Thoracic aorta (tissue), 2 donors: ENCODE measurements around the gene CLMN. TPM values are rescaled to one million over a fixed set of nuclear protein-coding genes. Genes with fewer than 3 reads are reported as not detected.

Experiments
- ATAC-seq: fragments of 150-250 bp; one replicate; pipeline ENCODE4 v1.8.0; 2017; ENCODE audit warnings: low read depth; ENCODE audit not compliant: insufficient number of reproducible peaks, low FRiP score
- DNase-seq: peaks from one replicate; pipeline ENCODE4 v3.0.0-alpha.2; 2020; ENCODE audit warnings: low spot score
- H3K27ac ChIP-seq, 2 donors: fragments of 200-600 bp; sonication (generic); 1 replicate in 1 of 2; 2 replicates in 1 of 2; pipeline ENCODE4 v1.5.1; 2016; ENCODE audit warnings: mild to moderate bottlenecking in 2 of 2, moderate library complexity in 2 of 2
- H3K27me3 ChIP-seq: fragments of 200-600 bp; sonication (generic); replicated peaks from 2 replicates; pipeline ENCODE4 v1.6.0; 2016; ENCODE audit warnings: mild to moderate bottlenecking; ENCODE audit not compliant: insufficient read depth
- H3K36me3 ChIP-seq: fragments of 200-600 bp; sonication (generic); one replicate; pipeline ENCODE4 v1.5.1; 2016
- H3K4me1 ChIP-seq, 2 donors: fragments of 200-600 bp; sonication (generic); 1 replicate in 1 of 2; 2 replicates in 1 of 2; pipeline versions ENCODE4 v1.5.1 to v1.6.0; 2016; ENCODE audit warnings: low read depth in 2 of 2, mild to moderate bottlenecking in 1 of 2; ENCODE audit not compliant: control insufficient read depth in 1 of 2
- H3K4me3 ChIP-seq: fragments of 200-600 bp; sonication (generic); 2 replicates; pipeline ENCODE4 v1.5.1; 2016; ENCODE audit warnings: mild to moderate bottlenecking
- H3K9me3 ChIP-seq: fragments of 200-600 bp; sonication (generic); 2 replicates; pipeline ENCODE4 v1.5.1; 2016
- total RNA-seq, 2 donors: library from RNA; depleted of rRNA; stranded (reverse); fragments of >200 nt; gene quantifications; one replicate each; pipeline versions ENCODE4 v1.1.0 to v1.2.3, GENCODE V29; 2016
- TF ChIP-seq, protein P1 (sequence below): fragments of 200-600 bp; sonication (generic); IDR thresholded peaks from one replicate; pipeline ENCODE4 v1.5.1; 2019; ENCODE audit warnings: antibody characterized with exemption

The CLMN gene
- total RNA-seq, 2 donors from 2014 or later: 7.3 to 10.4 TPM

DNA sequence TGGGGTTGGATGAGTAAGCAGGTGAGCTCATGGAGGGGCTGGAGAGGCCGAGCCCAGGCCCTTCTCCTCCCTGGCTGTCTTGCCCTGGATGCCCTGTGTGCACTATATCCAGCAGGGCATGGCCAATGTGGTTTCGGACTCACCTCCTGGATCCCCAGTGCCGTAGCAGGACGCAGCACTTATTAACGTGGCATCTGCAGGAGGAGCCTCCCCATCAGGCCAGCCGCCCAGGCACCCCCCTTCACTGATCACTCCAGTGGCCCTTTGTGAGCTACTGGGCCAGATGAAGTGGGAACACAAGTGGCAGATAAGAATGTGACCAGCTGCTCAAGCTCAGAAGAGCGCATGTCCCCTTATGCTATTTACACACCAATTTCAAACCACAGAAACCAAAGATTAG, 119.3 kb downstream of the CLMN start:
- no peak for ATAC-seq
- Histone ChIP-seq H3K4me1 (no peaks in the 10 kb centered on the region), H3K36me3 (no peaks in the 10 kb centered on the region), H3K27ac (no peak overlapping the region), H3K9me3 (no peaks in the 10 kb centered on the region), H3K27me3 (no peaks in the 10 kb centered on the region), H3K4me3 (no peak overlapping the region)
- no peak for DNase-seq
- TF ChIP-seq, protein P1, sequence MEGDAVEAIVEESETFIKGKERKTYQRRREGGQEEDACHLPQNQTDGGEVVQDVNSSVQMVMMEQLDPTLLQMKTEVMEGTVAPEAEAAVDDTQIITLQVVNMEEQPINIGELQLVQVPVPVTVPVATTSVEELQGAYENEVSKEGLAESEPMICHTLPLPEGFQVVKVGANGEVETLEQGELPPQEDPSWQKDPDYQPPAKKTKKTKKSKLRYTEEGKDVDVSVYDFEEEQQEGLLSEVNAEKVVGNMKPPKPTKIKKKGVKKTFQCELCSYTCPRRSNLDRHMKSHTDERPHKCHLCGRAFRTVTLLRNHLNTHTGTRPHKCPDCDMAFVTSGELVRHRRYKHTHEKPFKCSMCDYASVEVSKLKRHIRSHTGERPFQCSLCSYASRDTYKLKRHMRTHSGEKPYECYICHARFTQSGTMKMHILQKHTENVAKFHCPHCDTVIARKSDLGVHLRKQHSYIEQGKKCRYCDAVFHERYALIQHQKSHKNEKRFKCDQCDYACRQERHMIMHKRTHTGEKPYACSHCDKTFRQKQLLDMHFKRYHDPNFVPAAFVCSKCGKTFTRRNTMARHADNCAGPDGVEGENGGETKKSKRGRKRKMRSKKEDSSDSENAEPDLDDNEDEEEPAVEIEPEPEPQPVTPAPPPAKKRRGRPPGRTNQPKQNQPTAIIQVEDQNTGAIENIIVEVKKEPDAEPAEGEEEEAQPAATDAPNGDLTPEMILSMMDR: no peak

DNA sequence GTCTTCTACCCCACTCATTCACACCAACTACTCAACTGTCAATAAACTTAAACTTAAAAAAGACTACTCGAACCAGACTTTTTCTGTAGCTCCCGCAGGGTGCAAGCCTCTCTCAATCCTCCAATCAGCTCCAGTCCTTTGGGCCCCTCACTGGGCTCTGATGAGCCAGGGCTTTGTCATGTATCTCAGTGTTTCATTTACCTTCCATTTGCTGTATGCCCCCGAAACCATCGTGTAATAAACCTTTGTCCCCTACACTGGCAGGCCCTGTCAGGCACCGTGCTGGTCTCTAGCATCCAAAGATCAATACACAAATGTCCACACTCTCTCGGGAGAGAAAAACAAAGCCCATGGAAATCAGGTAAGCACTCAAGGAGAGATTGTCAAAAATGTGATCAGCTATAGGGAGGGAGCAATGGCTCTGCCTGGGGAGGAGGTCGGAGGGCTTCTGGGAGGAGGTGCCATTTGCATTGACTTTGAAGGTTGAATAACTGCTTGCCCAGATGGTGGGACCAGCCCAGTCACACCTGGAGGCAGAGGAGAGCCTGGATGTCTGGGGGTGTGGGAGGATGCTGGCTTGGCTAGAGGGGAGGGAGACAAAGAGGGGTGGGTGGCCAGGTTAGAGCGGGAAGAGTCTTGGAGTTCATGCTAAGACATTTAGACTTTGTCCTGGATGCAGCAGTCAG, 120.3 kb downstream of the CLMN start:
- DNase-seq (no peak), ATAC-seq (no peak)
- Histone ChIP-seq H3K27ac (no peak overlapping the region), H3K27me3 (no peaks in the 10 kb centered on the region), H3K9me3 (no peaks in the 10 kb centered on the region), H3K4me1 (no peaks in the 10 kb centered on the region), H3K36me3 (no peaks in the 10 kb centered on the region), H3K4me3 (no peak overlapping the region)
- TF ChIP-seq, protein P1: no peak

DNA sequence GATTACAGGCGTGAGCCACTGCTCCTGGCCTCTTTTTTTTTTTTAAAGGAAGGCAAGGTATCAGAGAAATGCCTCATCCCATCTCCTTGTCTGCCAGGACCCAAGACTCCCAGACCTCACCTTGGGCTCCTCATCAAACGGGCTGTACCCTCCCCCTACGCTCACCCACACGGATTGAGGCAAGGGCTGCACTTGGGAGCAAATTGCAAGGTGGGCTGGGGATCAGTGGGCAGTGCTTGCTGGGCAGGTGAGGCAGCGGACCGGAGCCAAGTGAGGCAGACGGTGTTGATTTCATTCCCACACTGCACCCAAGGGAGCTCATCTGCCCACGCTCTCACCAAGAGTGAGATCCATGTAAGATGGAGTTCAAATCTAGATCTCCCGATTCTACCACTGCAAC, 121.4 kb downstream of the CLMN start:
- no peak overlapping the region for H3K27ac ChIP-seq
- ATAC-seq: no peak

DNA sequence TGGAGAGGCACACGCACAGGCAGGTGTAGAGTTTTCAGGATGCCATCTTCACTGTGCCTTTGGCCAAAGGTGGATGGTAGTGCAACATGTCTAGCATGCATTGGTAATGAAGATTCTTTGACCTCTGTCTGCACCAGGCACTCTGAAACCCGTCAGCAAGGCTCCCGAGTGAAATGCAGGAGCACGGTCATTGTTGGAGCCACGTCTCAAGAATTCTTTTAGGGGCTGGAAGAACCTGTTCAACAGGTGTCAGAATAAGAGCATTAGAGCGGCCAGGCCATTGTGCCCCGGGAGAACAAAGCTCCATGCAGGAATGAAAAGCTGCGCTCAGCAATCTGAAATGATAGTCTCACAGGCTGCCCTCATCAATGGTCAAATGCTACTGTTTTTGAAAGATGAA, 122.2 kb downstream of the CLMN start:
- H3K27ac ChIP-seq: no peak overlapping the region
- no peaks in the 10 kb centered on the region for H3K9me3 ChIP-seq
- H3K4me1 ChIP-seq: no peaks in the 10 kb centered on the region
- no peaks in the 10 kb centered on the region for H3K27me3 ChIP-seq
- no peak overlapping the region for H3K4me3 ChIP-seq
- ATAC-seq (no peak), DNase-seq (no peak)
- TF ChIP-seq, protein P1: no peak
- H3K36me3 ChIP-seq: no peaks in the 10 kb centered on the region

More for the DNA sequence above, 121.4 kb downstream of the CLMN start:
- TF ChIP-seq, protein P1: no peak
- no peaks in the 10 kb centered on the region for H3K27me3 ChIP-seq
- H3K36me3 ChIP-seq: no peaks in the 10 kb centered on the region
- no peaks in the 10 kb centered on the region for H3K4me1 ChIP-seq
- no peak overlapping the region for H3K4me3 ChIP-seq
- H3K9me3 ChIP-seq: no peaks in the 10 kb centered on the region
- DNase-seq: no peak

DNA sequence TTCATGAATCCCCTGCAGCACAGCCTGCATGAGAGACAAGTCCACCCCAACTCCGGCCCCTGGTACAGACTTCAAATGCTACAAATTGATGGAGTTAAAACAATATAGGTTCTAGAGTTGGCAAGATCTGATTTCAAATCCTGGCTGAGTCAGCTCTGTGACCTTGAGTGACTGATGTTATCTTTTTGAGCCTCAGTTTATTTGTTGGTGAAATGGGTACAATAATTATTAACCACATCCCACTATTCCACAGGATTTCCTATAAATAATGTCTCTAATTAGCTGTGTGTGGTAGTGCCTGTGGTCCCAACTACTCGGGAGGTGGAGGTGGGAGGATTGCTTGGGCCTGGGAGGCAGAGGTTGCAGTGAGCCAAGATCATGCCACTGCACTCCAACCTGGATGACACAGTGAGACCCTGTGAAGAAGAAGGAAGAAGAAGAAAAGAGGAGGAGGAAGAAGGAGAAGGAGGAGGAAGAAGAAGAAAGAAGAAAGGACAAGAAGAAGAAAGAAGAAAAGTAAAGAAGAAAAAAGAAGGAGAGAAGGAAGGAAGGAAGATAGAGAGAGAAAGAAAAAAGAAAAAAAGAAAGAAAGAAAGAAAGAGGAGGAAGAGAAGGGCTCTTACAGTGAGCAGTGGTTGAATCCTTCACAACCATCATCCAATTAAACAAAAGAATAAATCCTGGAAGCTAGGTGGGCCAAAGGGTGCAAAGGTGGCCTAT, 122.7 kb downstream of the CLMN start:
- no peaks in the 10 kb centered on the region for H3K36me3 ChIP-seq
- no peak overlapping the region for H3K27ac ChIP-seq
- no peaks in the 10 kb centered on the region for H3K4me1 ChIP-seq
- H3K4me3 ChIP-seq: no peak overlapping the region
- TF ChIP-seq, protein P1: no peak
- H3K9me3 ChIP-seq: no peaks in the 10 kb centered on the region
- no peaks in the 10 kb centered on the region for H3K27me3 ChIP-seq
- DNase-seq (no peak), ATAC-seq (no peak)
